Mammary epithelial cell (primary cell): Measurements from ENCODE around the gene MEI4.

Experiments
- EZH2 ChIP-seq: IDR thresholded peaks from 2 replicates; pipeline ENCODE4 v1.6.1; 2012; ENCODE audit warnings: low read length, inconsistent platforms, borderline replicate concordance
- TF ChIP-seq, protein P1 (sequence below), 2 donors: IDR thresholded peaks in 1 of 2; conservative IDR thresholded peaks in 1 of 2; 2 replicates each; pipeline ENCODE4 v1.5.1; 2011 to 2012; ENCODE audit warnings: inconsistent platforms in 2 of 2, low read length in 2 of 2, mild to moderate bottlenecking in 2 of 2, control low read depth in 1 of 2, low read depth in 1 of 2; ENCODE audit not compliant: insufficient read depth in 1 of 2; ENCODE audit errors: extremely low read depth in 1 of 2

DNA sequence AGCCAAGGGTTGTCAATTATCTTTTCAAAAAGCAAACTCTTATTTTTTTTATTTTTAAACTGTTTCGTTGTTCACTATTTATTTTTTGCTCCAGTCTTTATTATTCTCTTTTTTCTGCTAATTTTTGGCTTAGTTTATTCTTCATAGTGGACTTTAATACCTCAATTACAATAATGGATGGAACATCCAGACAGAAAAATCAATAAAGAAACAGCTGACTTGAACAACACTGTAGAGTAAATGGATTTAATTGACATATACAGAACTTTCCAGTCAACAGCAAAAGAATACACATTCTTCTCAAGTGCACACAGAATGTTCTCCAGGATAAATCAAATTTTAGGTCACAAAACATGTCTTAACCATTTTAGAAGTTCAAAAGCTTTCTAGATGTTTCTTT, 111.5 kb downstream of the MEI4 start:
- TF ChIP-seq, protein P1, sequence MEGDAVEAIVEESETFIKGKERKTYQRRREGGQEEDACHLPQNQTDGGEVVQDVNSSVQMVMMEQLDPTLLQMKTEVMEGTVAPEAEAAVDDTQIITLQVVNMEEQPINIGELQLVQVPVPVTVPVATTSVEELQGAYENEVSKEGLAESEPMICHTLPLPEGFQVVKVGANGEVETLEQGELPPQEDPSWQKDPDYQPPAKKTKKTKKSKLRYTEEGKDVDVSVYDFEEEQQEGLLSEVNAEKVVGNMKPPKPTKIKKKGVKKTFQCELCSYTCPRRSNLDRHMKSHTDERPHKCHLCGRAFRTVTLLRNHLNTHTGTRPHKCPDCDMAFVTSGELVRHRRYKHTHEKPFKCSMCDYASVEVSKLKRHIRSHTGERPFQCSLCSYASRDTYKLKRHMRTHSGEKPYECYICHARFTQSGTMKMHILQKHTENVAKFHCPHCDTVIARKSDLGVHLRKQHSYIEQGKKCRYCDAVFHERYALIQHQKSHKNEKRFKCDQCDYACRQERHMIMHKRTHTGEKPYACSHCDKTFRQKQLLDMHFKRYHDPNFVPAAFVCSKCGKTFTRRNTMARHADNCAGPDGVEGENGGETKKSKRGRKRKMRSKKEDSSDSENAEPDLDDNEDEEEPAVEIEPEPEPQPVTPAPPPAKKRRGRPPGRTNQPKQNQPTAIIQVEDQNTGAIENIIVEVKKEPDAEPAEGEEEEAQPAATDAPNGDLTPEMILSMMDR (conservative IDR thresholded peaks at IDR 0.05 in 1 of 2, IDR thresholded peaks at IDR 0.05 in 1 of 2; ENCODE audit: extremely low read depth in 1 of 2, insufficient read depth in 1 of 2, low read depth in 1 of 2, low read length in 2 of 2): no peak
- TF ChIP-seq EZH2: no peak
